Measurements from ENCODE around the gene ATP4B. TPM values are rescaled to one million over a fixed set of nuclear protein-coding genes. Genes with fewer than 3 reads are reported as not detected.

ATP4B gene
- total RNA-seq, 1 experiment from 2014 or later, result not detected

DNA sequence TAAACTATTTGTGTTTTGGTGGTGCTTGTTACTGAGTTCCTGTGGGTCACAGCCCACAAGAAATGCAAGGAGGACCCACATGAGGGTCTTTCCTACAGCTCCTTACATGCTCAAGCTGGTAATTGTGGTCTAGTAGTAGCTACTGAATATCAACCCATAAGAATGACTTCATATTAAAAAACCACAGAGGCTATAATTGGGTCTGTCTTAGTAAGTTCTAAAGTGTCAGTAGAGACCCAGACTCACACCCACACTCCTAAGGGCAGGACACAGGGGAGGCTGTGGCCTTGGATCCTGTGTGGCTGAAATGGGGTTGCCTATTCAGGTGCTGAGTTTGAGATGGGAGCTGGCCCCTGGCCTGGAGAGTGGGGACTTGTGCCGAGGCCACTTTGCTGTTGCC is 53.8 kb downstream of the ATP4B start:
- Histone ChIP-seq H3K36me3 (ENCODE audit: low read depth, low read length) (peaks cover 11% of the 10 kb centered on the region; the same call in 1 of the 2 replicates), H3K4me3 (ENCODE audit: low read length) (no peak overlapping the region), H3K27me3 (ENCODE audit: low read length) (no peaks in the 10 kb centered on the region), H3K4me1 (ENCODE audit: insufficient read depth, low read length) (no peaks in the 10 kb centered on the region), H3F3A (ENCODE audit: low read length, unreplicated experiment) (no peaks in the 10 kb centered on the region), H3K79me2 (ENCODE audit: low read length) (peaks cover 96% of the 10 kb centered on the region), H2AFZ (ENCODE audit: low read length) (no peak overlapping the region), H3K9ac (ENCODE audit: low read length) (no peak overlapping the region), H4K20me1 (ENCODE audit: low read length) (no peaks in the 10 kb centered on the region), H3K9me2 (replicated peaks; ENCODE audit: low read length) (no peaks in the 10 kb centered on the region), H3K4me2 (ENCODE audit: low read length) (no peak overlapping the region), H3K9me3 (ENCODE audit: low read length) (no peaks in the 10 kb centered on the region), H3K27ac (ENCODE audit: low read length) (no peak overlapping the region)
- POLR2A ChIA-PET (ENCODE audit: unreplicated experiment), result no interaction called here
- DNase-seq (no peak), ATAC-seq (no peak)
- TF ChIP-seq EZH2 (IDR thresholded peaks at IDR 0.05; ENCODE audit: low read length, unreplicated experiment) (no peak), EZH2phosphoT487 (IDR thresholded peaks at IDR 0.05; ENCODE audit: borderline replicate concordance, low read length) (no peak)
- TF ChIP-seq, protein P1, sequence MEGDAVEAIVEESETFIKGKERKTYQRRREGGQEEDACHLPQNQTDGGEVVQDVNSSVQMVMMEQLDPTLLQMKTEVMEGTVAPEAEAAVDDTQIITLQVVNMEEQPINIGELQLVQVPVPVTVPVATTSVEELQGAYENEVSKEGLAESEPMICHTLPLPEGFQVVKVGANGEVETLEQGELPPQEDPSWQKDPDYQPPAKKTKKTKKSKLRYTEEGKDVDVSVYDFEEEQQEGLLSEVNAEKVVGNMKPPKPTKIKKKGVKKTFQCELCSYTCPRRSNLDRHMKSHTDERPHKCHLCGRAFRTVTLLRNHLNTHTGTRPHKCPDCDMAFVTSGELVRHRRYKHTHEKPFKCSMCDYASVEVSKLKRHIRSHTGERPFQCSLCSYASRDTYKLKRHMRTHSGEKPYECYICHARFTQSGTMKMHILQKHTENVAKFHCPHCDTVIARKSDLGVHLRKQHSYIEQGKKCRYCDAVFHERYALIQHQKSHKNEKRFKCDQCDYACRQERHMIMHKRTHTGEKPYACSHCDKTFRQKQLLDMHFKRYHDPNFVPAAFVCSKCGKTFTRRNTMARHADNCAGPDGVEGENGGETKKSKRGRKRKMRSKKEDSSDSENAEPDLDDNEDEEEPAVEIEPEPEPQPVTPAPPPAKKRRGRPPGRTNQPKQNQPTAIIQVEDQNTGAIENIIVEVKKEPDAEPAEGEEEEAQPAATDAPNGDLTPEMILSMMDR (conservative IDR thresholded peaks at IDR 0.05; ENCODE audit: low read depth, low read length), result no peak
- intact Hi-C loops (cut with micrococcal nuclease), result no loop called here
- CTCF ChIA-PET, result no interaction called here
- no TSS peak for BruUV-seq (replicated peaks)

DNA sequence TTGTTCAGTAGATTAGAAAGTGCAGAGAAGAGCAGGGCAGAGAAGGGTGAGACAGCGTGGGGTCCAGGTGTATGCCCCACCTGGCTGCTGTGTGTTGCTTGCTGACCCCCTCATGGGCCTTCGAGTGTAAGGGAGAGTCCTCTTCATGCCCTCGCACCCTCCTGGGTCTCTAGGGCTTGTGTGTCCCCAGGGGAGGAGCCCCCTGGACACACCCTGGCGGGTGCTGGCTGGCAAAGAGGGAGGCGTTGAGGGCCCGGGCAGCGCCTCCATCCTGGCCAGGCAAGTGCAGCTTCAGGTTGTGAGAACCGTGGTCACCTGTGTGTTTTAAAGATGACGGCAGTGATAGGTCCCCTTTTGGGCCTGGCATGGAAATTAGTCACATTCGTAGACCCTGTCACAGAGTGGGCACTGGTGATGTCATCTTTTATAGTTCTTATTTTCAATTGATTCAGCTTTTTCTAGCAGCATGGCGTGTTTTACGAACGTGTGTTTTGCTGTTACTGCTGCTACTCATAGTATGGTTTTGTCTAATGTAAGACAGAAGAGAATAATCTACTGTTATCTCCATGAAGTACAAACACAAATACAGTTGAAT is 54.8 kb downstream of the ATP4B start:
- Histone ChIP-seq H3K36me3 (ENCODE audit: low read depth, low read length) (peaks cover 16% of the 10 kb centered on the region; the same call in 1 of the 2 replicates), H3K9me3 (ENCODE audit: low read length) (no peaks in the 10 kb centered on the region), H3K9me2 (replicated peaks; ENCODE audit: low read length) (no peaks in the 10 kb centered on the region), H3K4me2 (ENCODE audit: low read length) (no peak overlapping the region), H3K79me2 (ENCODE audit: low read length) (peaks cover 96% of the 10 kb centered on the region), H3F3A (ENCODE audit: low read length, unreplicated experiment) (no peaks in the 10 kb centered on the region), H3K4me1 (ENCODE audit: insufficient read depth, low read length) (no peaks in the 10 kb centered on the region), H3K27ac (ENCODE audit: low read length) (no peak overlapping the region), H3K4me3 (ENCODE audit: low read length) (no peak overlapping the region), H2AFZ (ENCODE audit: low read length) (no peak overlapping the region), H3K9ac (ENCODE audit: low read length) (no peak overlapping the region), H4K20me1 (ENCODE audit: low read length) (no peaks in the 10 kb centered on the region), H3K27me3 (ENCODE audit: low read length) (no peaks in the 10 kb centered on the region)
- ATAC-seq (no peak), DNase-seq (no peak)
- POLR2A ChIA-PET (ENCODE audit: unreplicated experiment), result no interaction called here
- intact Hi-C loops (cut with micrococcal nuclease), result no loop called here
- BruUV-seq (replicated peaks), result no TSS peak
- CTCF ChIA-PET, result no interaction called here
- no peak for TF ChIP-seq EZH2 (IDR thresholded peaks at IDR 0.05; ENCODE audit: low read length, unreplicated experiment)
- TF ChIP-seq EZH2phosphoT487 (IDR thresholded peaks at IDR 0.05; ENCODE audit: borderline replicate concordance, low read length), result no peak
- TF ChIP-seq, protein P1 (conservative IDR thresholded peaks at IDR 0.05; ENCODE audit: low read depth, low read length), result no peak

DNA sequence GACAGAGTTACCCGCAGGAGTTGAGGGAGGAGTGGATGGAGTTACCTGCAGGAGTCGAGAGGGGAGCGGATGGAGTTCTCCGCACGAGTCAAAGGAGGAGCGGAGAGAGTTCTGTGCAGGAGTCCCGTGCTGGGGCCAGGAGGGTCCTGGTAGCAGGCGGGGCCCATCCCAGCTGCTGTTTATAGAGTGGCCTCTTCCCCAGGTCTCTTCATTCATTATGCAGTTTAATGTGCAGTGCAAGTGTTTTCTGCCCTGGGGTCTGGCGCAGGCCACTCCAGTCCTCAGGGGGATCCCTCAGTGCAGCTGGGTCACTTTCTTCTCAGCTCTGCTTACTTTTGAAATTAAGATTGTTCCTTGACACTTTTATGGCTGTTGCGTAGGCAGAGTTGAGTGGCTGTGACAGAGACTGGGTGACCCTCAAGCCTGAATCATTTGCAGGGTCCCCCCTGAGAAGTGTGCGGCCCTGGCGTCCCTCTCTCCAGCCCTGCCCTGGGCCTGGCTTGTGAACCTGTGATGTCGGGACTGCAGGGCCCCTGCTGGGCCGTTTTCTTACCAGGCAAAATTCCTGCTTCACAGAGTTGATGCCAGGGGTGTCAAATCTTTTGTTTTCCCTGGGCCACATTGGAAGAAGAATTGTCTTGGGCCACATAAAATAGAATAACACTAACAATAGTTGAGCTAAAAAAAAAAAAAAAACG is 55.6 kb downstream of the ATP4B start:
- Histone ChIP-seq H3K79me2 (ENCODE audit: low read length) (peaks cover 96% of the 10 kb centered on the region), H3K9ac (ENCODE audit: low read length) (no peak overlapping the region), H3K9me3 (ENCODE audit: low read length) (no peaks in the 10 kb centered on the region), H3K27ac (ENCODE audit: low read length) (no peak overlapping the region), H3K4me3 (ENCODE audit: low read length) (no peak overlapping the region), H2AFZ (ENCODE audit: low read length) (no peak overlapping the region), H3K36me3 (ENCODE audit: low read depth, low read length) (peaks cover 16% of the 10 kb centered on the region; the same call in 1 of the 2 replicates), H3K27me3 (ENCODE audit: low read length) (no peaks in the 10 kb centered on the region), H3K4me2 (ENCODE audit: low read length) (no peak overlapping the region), H4K20me1 (ENCODE audit: low read length) (no peaks in the 10 kb centered on the region), H3K9me2 (replicated peaks; ENCODE audit: low read length) (no peaks in the 10 kb centered on the region), H3K4me1 (ENCODE audit: insufficient read depth, low read length) (no peaks in the 10 kb centered on the region), H3F3A (ENCODE audit: low read length, unreplicated experiment) (no peaks in the 10 kb centered on the region)
- ChIA-PET POLR2A (ENCODE audit: unreplicated experiment) (interaction anchor here (0.6 kb wide), 1 partner anchor 509 kb away, joined by 3 read pairs; no protein-coding TSS in a partner anchor), CTCF (no interaction called here)
- intact Hi-C loops (cut with micrococcal nuclease), result no loop called here
- no peak for DNase-seq
- BruUV-seq (replicated peaks), result no TSS peak
- TF ChIP-seq, protein P1 (conservative IDR thresholded peaks at IDR 0.05; ENCODE audit: low read depth, low read length), result no peak
- TF ChIP-seq EZH2phosphoT487 (IDR thresholded peaks at IDR 0.05; ENCODE audit: borderline replicate concordance, low read length) (no peak), EZH2 (IDR thresholded peaks at IDR 0.05; ENCODE audit: low read length, unreplicated experiment) (no peak)
- ATAC-seq, result no peak
